T-helper 17 cell (primary cell): Measurements from ENCODE around the gene GAK. TPM values are rescaled to one million over a fixed set of nuclear protein-coding genes. Genes with fewer than 3 reads are reported as not detected.

Experiments
- ATAC-seq: fragments of 150-1000 bp; cut with Tn5 transposase; 2 replicates; pipeline ENCODE4 v1.10.0; 2021; ENCODE audit warnings: mild to moderate bottlenecking, moderate library complexity
- DNase-seq, 3 donors: peaks; one replicate each; pipeline versions ENCODE4 v3.0.0 to v3.0.0-alpha.2; 2020 to 2021
- H3K9me3 ChIP-seq: one replicate; pipeline ENCODE4 v1.7.0; 2013; ENCODE audit warnings: low read length, mild to moderate bottlenecking; ENCODE audit not compliant: control insufficient read depth, poor library complexity, severe bottlenecking
- H3K27ac Mint-ChIP-seq: one replicate; pipeline ENCODE4 v1.8.0; 2022; ENCODE audit warnings: mild to moderate bottlenecking, moderate library complexity, mixed read lengths
- H3K27me3 Mint-ChIP-seq: one replicate; pipeline ENCODE4 v1.8.0; 2022; ENCODE audit warnings: mixed read lengths
- H3K36me3 Mint-ChIP-seq: one replicate; pipeline ENCODE4 v1.8.0; 2022; ENCODE audit warnings: low read depth, mixed read lengths
- H3K4me1 Mint-ChIP-seq: one replicate; pipeline ENCODE4 v1.8.0; 2022; ENCODE audit warnings: mild to moderate bottlenecking, mixed read lengths
- H3K4me3 Mint-ChIP-seq: one replicate; pipeline ENCODE4 v1.8.0; 2022; ENCODE audit warnings: mild to moderate bottlenecking, moderate library complexity, mixed read lengths
- total RNA-seq, 4 donors: library from RNA in 2 of 4; stranded (reverse) in 2 of 4; gene quantifications; one replicate each; pipeline ENCODE4 v1.2.3 and lab custom pipeline; 2022 to 2026

The GAK gene
- total RNA-seq, 2 donors from 2014 or later: 192 to 215 TPM

- H3K27ac Mint-ChIP-seq: peak overlapping the region; percentile 69
- peaks cover 14% of the 10 kb centered on the region for H3K36me3 Mint-ChIP-seq
- H3K4me3 Mint-ChIP-seq: no peak overlapping the region
- H3K9me3 ChIP-seq: no peaks in the 10 kb centered on the region
- no peak for ATAC-seq
- H3K27me3 Mint-ChIP-seq: no peaks in the 10 kb centered on the region
- DNase-seq: no peak
- H3K4me1 Mint-ChIP-seq: peaks cover 37% of the 10 kb centered on the region
These were observed 56.9 kb downstream of the GAK start for GRCh38 chr4:874971-875817.

- H3K36me3 Mint-ChIP-seq: peaks cover 14% of the 10 kb centered on the region
- no peaks in the 10 kb centered on the region for H3K27me3 Mint-ChIP-seq
- no peak for ATAC-seq
- DNase-seq: no peak
- H3K4me3 Mint-ChIP-seq: no peak overlapping the region
- H3K9me3 ChIP-seq: no peaks in the 10 kb centered on the region
- H3K27ac Mint-ChIP-seq: peak overlapping the region; percentile 32
- H3K4me1 Mint-ChIP-seq: peaks cover 26% of the 10 kb centered on the region
These were observed 58.1 kb downstream of the GAK start for GRCh38 chr4:874056-874455.

- DNase-seq: no peak
These were observed 59.7 kb downstream of the GAK start for GRCh38 chr4:872241-872981.

GRCh38 chr4:871484-871883 is 60.6 kb downstream of the GAK start:
- DNase-seq: no peak

More at GRCh38 chr4:872241-872981, 59.7 kb downstream of the GAK start:
- peaks cover 18% of the 10 kb centered on the region for H3K4me1 Mint-ChIP-seq
- ATAC-seq: no peak
- peaks cover 14% of the 10 kb centered on the region for H3K36me3 Mint-ChIP-seq
- H3K4me3 Mint-ChIP-seq: no peak overlapping the region
- H3K27me3 Mint-ChIP-seq: no peaks in the 10 kb centered on the region
- no peak overlapping the region for H3K27ac Mint-ChIP-seq
- no peaks in the 10 kb centered on the region for H3K9me3 ChIP-seq

GRCh38 chr4:870951-871350 is 61.2 kb downstream of the GAK start:
- ATAC-seq: no peak
- H3K36me3 Mint-ChIP-seq: peaks cover 12% of the 10 kb centered on the region
- peaks cover 14% of the 10 kb centered on the region for H3K4me1 Mint-ChIP-seq
- H3K9me3 ChIP-seq: no peaks in the 10 kb centered on the region
- DNase-seq: no peak
- H3K4me3 Mint-ChIP-seq: no peak overlapping the region
- H3K27ac Mint-ChIP-seq: no peak overlapping the region
- H3K27me3 Mint-ChIP-seq: no peaks in the 10 kb centered on the region

More at GRCh38 chr4:871484-871883, 60.6 kb downstream of the GAK start:
- H3K9me3 ChIP-seq: no peaks in the 10 kb centered on the region
- Mint-ChIP-seq H3K27me3 (no peaks in the 10 kb centered on the region), H3K36me3 (peaks cover 12% of the 10 kb centered on the region), H3K4me3 (no peak overlapping the region), H3K27ac (no peak overlapping the region), H3K4me1 (peaks cover 14% of the 10 kb centered on the region)
- ATAC-seq: no peak

- peak overlapping the region; percentile 45 for H3K4me3 Mint-ChIP-seq
- H3K27ac Mint-ChIP-seq: no peak overlapping the region
- peaks cover 10% of the 10 kb centered on the region for H3K4me1 Mint-ChIP-seq
- H3K27me3 Mint-ChIP-seq: no peaks in the 10 kb centered on the region
- no peaks in the 10 kb centered on the region for H3K9me3 ChIP-seq
- no peak for DNase-seq
- H3K36me3 Mint-ChIP-seq: peaks cover 8% of the 10 kb centered on the region
- ATAC-seq: no peak
These were observed 62.3 kb downstream of the GAK start for GRCh38 chr4:869776-870175.

GRCh38 chr4:868421-868820 is 63.7 kb downstream of the GAK start:
- no peaks in the 10 kb centered on the region for H3K27me3 Mint-ChIP-seq
- no peak for DNase-seq
- H3K4me1 Mint-ChIP-seq: peaks cover 4% of the 10 kb centered on the region
- no peak overlapping the region for H3K4me3 Mint-ChIP-seq
- no peak overlapping the region for H3K27ac Mint-ChIP-seq
- H3K36me3 Mint-ChIP-seq: peaks cover under 1% of the 10 kb centered on the region
- no peak for ATAC-seq
- no peaks in the 10 kb centered on the region for H3K9me3 ChIP-seq

- Mint-ChIP-seq H3K36me3 (peaks cover 6% of the 10 kb centered on the region), H3K27ac (no peak overlapping the region), H3K4me3 (no peak overlapping the region), H3K4me1 (peaks cover 8% of the 10 kb centered on the region), H3K27me3 (no peaks in the 10 kb centered on the region)
- DNase-seq (no peak), ATAC-seq (no peak)
- H3K9me3 ChIP-seq: no peaks in the 10 kb centered on the region
These were observed 64.4 kb downstream of the GAK start for GRCh38 chr4:867526-868250.

GRCh38 chr4:866761-867390 is 65.2 kb downstream of the GAK start:
- peaks cover 6% of the 10 kb centered on the region for H3K36me3 Mint-ChIP-seq

GRCh38 chr4:866068-866760 is 65.9 kb downstream of the GAK start:
- H3K36me3 Mint-ChIP-seq: peaks cover 6% of the 10 kb centered on the region

More at GRCh38 chr4:866761-867390, 65.2 kb downstream of the GAK start:
- no peak overlapping the region for H3K4me3 Mint-ChIP-seq
- H3K4me1 Mint-ChIP-seq: peaks cover 8% of the 10 kb centered on the region
- ATAC-seq: no peak
- H3K27me3 Mint-ChIP-seq: no peaks in the 10 kb centered on the region
- no peaks in the 10 kb centered on the region for H3K9me3 ChIP-seq
- no peak for DNase-seq
- H3K27ac Mint-ChIP-seq: no peak overlapping the region

GRCh38 chr4:865572-865971 is 66.5 kb downstream of the GAK start:
- ATAC-seq (no peak), DNase-seq (no peak)
- H3K4me1 Mint-ChIP-seq: peaks cover 8% of the 10 kb centered on the region
- no peaks in the 10 kb centered on the region for H3K9me3 ChIP-seq
- H3K27ac Mint-ChIP-seq: no peak overlapping the region
- no peaks in the 10 kb centered on the region for H3K27me3 Mint-ChIP-seq
- H3K4me3 Mint-ChIP-seq: no peak overlapping the region
- H3K36me3 Mint-ChIP-seq: peaks cover 9% of the 10 kb centered on the region

More at GRCh38 chr4:866068-866760, 65.9 kb downstream of the GAK start:
- no peak for DNase-seq
- Mint-ChIP-seq H3K4me1 (peaks cover 8% of the 10 kb centered on the region), H3K27me3 (no peaks in the 10 kb centered on the region), H3K4me3 (peak overlapping the region; percentile 58), H3K27ac (no peak overlapping the region)
- no peaks in the 10 kb centered on the region for H3K9me3 ChIP-seq
- ATAC-seq: no peak

GRCh38 chr4:865121-865465 is 67.0 kb downstream of the GAK start:
- no peak overlapping the region for H3K27ac Mint-ChIP-seq
- H3K27me3 Mint-ChIP-seq: no peaks in the 10 kb centered on the region
- H3K4me1 Mint-ChIP-seq: peaks cover 8% of the 10 kb centered on the region

More at GRCh38 chr4:865121-865465, 67.0 kb downstream of the GAK start:
- Mint-ChIP-seq H3K4me3 (no peak overlapping the region), H3K36me3 (peaks cover 9% of the 10 kb centered on the region)
- no peak for ATAC-seq
- DNase-seq: no peak
- H3K9me3 ChIP-seq: no peaks in the 10 kb centered on the region
